ENCODE data around the gene MPEG1. TPM values are rescaled to one million over a fixed set of nuclear protein-coding genes. Genes with fewer than 3 reads are reported as not detected.

Gene MPEG1, protein sequence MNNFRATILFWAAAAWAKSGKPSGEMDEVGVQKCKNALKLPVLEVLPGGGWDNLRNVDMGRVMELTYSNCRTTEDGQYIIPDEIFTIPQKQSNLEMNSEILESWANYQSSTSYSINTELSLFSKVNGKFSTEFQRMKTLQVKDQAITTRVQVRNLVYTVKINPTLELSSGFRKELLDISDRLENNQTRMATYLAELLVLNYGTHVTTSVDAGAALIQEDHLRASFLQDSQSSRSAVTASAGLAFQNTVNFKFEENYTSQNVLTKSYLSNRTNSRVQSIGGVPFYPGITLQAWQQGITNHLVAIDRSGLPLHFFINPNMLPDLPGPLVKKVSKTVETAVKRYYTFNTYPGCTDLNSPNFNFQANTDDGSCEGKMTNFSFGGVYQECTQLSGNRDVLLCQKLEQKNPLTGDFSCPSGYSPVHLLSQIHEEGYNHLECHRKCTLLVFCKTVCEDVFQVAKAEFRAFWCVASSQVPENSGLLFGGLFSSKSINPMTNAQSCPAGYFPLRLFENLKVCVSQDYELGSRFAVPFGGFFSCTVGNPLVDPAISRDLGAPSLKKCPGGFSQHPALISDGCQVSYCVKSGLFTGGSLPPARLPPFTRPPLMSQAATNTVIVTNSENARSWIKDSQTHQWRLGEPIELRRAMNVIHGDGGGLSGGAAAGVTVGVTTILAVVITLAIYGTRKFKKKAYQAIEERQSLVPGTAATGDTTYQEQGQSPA
- total RNA-seq (2014; rRNA removed; shearing (Covaris generic)), result not detected in 2 replicates

DNA sequence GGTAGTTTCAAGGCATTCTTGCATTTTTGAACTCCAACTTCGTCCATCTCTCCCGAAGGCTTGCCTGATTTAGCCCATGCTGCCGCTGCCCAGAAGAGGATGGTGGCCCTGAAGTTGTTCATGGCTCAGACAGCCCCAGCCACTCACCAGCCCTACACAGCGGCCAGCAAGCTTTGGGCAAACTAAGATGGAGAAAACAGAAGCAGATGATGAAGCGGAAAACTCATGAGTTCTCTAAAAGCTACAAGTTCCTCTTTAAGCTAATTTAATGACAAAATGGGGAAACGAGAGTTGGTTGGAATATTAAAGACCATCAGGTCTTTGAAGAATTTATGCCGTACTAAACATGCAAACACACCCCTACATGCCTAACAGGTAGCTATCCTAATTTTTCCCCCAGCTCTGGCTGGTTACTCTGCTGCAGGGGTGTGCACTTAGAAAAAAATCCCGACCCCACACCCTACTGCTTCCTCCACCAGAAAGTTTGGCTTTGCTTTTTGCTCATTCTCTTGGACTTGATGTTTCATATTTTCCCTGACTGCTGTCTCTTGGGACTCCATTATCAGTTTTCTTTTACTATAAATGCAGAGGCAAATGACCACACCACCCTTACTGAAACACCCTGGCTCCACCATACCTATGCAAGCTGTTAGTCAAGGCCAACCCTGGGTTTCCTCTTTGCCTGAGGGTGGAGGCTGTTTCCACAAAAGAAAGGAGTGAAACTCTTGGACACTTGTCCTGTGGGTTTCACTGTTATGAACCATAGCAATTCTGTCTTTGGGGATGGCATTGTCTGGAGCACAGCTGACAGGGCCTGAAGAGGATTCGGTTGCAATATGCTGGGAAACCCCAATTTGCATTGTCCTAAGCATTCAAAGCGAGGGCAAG lies at the start of gene MPEG1:
TSS of gene MPEG1 (minus strand) at position 184 of the 888 bp plus-strand sequence. CDS start at position 122, 62 bp downstream.
- in situ Hi-C loops (cut with HindIII; ENCODE audit: low sequenced_read_pairs), result no loop called here

DNA sequence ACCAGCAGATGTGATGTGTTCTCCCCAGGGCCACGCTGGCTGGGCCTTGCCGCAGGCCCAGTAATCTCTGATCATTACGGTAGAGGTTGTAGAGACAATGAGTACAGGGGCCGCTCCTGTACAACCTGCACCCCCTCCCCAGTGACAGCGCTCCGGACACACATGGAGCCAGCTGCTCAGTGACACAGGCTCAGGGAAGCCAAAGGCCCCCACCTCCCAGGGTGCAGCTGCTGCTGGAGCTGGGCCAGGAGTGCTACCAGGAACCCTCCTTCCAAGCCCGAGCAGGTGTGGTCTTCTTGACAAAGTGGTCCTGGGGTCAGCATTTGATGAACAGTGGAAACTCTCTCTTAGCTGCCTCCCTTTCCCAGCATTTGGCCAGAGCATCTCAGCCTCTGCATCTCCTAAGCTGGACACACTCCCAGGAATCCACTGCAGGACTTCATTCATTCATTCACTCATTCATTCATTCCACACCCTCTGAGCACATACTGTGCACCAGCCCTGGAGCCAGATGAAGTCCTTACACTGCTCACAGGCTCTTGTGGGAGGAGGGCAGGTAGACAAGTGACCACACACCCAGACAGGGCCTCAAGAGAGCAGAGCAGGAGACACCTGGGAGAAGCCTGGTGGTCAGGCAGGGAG lies 49.6 kb upstream of the MPEG1 start:
- DNase-seq (ENCODE audit: low spot score), result no peak
- in situ Hi-C loops (cut with HindIII; ENCODE audit: low sequenced_read_pairs), result no loop called here

More for the DNA sequence above, at the start of gene MPEG1:
- no peak for DNase-seq (ENCODE audit: low spot score)

DNA sequence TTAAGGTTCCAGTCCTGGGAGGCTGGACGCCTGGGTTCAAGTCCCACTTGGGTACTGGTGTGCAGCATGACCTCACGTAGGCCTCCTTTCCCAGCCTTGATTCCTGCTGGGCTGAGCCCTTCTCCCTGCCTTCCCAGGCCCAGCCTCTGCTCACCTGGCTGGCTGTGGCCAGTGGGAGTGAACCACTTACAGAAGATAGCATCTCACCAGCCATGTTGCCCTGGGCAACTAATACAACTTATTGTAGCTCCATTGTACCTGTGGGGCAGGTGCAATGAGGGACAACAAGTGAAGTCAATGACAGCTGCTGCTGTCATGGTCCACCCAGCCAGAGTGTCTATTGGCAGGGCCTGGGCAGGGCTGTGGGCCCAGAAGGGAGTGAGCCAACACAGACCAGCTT lies 48.4 kb upstream of the MPEG1 start:
- DNase-seq (ENCODE audit: low spot score), result no peak
- in situ Hi-C loops (cut with HindIII; ENCODE audit: low sequenced_read_pairs), result no loop called here

DNA sequence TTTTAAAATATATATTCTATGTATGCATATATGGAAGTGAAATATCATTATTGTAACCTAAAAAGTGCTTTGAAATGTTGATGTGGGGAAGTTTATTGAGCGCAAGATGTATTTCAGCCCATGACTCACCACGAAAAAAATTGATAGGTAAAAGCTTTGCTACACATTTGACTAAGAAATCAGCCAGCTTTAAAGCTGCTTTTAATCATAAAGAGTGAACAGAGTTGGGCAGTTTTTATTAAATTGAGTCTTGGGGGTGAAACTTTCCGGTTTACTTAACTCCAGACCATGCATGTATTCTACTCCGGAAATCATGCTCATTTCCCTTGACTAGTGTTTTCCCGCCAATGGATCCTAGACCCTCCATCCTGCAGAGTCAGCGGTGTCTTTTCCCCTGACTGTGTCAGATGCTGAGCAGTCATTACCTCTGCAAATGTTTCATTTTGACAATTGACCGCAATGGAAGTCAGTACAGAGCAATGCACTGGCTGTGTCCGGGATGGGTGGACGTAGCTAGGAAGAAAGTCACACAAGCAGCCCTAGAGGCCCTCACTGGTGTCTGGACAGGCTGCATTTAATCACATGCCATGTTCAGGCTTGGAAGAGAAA lies 47.2 kb upstream of the MPEG1 start:
- DNase-seq (ENCODE audit: low spot score), result no peak
- in situ Hi-C loops (cut with HindIII; ENCODE audit: low sequenced_read_pairs), result no loop called here

DNA sequence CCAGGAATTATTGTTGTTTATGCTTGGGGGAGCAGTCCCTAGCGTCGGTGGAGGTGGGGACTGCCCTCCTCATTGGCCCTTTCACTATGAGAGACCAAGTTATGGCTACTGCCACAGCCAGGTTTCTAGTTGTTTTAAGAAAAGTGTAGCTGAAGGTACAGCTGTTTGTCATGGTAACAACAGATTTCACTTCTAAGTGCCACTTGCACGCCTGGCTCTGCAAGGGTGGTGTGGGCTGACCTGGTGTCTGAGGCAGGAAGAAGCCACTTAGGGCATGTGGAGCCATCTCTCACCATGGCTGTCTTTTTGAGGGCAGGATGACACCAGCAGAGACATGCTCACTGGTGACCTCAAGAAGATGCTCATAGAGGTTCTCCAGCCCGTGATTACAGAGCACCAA lies 46.3 kb upstream of the MPEG1 start:
- in situ Hi-C loops (cut with HindIII; ENCODE audit: low sequenced_read_pairs), result no loop called here
- DNase-seq (ENCODE audit: low spot score), result no peak

DNA sequence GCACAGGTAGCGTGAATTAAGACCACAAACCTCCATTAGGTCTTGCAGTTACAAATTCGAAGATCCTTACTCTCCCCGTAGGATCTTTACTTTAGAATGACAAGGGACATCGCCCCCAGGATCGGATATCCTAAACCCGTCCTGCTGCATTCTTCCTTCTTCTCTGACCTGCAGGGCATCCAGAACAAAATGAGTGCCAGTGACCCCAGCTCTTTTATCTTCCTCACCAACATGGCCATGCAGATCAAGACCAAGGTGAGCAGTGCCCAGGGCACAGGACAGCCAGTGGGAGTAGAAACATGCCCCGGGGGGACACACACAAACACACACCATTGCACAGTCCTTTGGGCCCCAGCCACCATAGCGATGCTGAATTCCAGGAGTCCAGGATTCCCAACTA lies 42.6 kb upstream of the MPEG1 start:
- in situ Hi-C loops (cut with HindIII; ENCODE audit: low sequenced_read_pairs), result no loop called here
- DNase-seq (ENCODE audit: low spot score), result no peak

DNA sequence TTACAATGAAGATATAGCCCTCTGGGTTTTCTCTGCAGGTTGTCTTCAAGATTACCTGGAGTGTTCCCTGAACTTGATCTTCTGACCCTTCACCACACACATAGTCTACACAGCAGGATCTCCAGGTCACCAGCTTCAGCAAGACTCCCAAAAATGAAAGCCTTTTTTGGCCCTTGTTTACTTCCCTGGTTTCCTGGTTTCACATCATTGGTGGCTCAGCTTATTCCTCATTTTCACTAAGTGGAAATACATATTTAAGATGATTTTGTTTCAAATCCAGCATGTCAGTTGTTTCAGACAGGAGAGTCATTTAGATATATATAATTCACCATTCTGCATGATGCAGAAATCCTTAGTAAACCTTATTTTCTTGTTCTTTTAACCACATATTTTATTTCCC lies 41.6 kb upstream of the MPEG1 start:
- DNase-seq (ENCODE audit: low spot score), result no peak
- in situ Hi-C loops (cut with HindIII; ENCODE audit: low sequenced_read_pairs), result no loop called here

DNA sequence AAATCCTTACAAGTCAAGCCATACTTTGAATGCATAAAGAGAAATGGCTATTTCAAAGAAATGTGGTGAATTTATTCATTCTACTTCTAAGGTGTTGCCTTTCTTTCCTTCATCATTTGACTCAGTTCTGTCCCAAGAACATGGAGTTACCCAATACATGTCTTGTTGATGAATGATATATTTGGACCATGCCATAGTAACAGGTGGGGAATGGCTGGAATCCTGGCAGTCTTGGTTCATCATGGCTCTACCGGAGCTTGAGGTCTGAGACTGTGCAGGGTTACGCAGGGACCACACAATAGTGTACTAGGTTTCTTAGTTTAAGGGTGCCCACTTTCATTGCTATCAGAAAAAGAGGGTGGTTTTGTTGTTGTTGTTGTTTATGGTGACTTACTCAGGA lies 40.3 kb upstream of the MPEG1 start:
- in situ Hi-C loops (cut with HindIII; ENCODE audit: low sequenced_read_pairs), result no loop called here

DNA sequence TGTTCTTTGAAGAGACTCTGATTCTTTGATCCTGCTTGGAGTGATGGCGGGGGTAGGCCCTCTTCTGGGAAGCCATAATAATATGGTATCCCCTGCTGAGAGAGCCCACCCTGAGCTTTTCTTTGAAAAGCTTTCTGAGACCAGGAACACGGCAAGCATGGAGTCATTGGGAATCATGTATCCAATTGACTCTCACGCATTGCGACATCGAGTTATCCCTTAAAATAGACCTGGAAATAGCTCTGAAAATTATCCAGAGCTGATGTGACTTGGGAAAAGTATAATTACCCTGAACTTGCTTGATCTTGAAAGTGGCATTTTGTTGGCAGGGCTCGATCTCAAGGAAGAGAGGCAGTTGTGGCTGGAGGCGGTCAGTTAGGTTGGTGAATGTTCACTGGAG lies 36.8 kb upstream of the MPEG1 start:
- DNase-seq (ENCODE audit: low spot score), result no peak
- in situ Hi-C loops (cut with HindIII; ENCODE audit: low sequenced_read_pairs), result no loop called here

More for the DNA sequence above, 40.3 kb upstream of the MPEG1 start:
- DNase-seq (ENCODE audit: low spot score), result no peak

DNA sequence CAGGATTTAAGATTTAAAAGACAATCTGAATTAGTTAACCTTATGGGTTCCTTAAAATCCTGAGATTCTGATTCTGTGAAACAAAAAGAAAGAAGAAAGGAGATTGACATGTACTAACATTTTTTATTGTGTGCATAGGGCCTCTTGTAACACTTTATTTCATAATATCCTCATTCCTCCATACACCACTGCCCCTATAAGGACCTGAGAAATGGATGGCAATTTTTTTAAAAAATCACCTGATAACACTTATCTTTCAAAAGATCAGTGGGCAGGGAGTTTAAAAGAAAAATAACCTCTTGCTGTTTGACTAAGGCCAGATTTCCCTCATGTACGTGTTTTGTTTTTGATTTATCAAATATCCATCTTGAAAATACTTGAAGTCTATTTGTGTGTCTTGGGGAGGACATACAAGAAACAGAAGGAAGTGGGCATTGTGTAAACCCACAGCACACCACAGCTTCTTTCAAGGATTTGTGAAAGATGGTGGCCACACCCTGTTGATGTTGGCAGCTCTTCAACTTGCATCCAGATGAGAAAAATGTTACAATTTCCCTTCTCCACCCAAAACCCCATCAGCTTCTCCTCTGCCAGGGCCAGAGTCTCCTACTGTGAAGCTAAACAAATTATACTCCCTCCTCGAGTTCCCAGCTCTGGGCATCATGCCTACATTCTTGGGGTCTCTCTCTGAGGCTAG lies 35.0 kb upstream of the MPEG1 start:
- in situ Hi-C loops (cut with HindIII; ENCODE audit: low sequenced_read_pairs), result no loop called here
- DNase-seq (ENCODE audit: low spot score), result no peak

DNA sequence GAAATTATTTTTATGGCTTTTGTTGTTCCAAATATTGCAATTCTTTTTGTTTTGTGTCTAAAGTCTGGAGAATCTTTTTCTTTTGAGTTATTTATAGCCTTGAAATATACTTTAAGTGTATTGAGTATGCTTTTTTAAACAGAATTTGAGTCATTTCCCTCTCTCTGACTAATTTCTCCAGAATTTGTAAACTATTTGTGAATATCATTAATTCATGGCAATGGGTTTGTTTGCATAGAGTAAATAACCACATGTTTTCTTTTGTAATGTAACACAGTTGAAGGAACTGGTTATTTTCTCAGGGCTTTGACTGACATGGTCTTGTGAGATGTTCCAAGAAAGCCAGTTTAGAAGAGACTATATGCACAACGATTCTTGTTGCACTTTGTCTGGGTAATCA lies 30.9 kb upstream of the MPEG1 start:
- in situ Hi-C loops (cut with HindIII; ENCODE audit: low sequenced_read_pairs), result no loop called here

DNA sequence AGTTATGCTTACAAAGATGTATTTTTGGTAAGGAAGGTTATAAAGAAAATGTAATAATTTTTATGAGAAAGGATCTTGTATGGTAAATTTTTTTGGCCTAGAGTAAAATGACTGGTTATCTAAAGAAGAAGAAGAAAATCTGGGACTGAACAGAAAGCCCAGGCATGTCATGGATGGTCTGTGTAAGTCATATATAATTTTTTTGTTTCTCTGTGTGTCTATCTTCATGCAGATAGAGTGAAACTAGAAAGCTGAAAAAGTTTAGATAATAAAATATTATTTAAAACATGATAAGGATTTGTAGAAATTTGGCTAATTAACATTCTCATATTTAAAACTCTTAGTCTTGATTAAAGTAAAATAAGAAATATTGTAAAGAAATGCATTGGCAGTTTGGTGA lies 27.6 kb upstream of the MPEG1 start:
- no peak for DNase-seq (ENCODE audit: low spot score)

More for the DNA sequence above, 30.9 kb upstream of the MPEG1 start:
- no peak for DNase-seq (ENCODE audit: low spot score)

DNA sequence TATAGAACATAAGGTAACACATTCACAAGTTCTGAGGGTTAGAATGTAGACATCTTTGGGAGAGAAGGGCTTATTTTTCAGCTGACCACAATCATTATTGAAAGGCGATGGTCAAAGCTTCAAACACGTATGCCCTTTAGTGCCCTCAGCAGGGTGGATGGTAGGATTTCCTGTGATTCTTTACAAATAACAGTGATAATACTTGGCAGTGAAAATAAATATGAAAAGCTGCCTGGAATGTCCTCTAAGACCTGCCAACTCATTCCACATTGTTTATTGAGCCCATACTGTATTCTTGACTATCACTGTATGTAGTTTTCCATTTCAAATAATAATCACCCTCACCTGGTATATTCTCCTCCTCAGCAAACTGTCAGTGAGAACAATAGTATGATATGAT lies 13.7 kb upstream of the MPEG1 start:
- in situ Hi-C loops (cut with HindIII; ENCODE audit: low sequenced_read_pairs), result no loop called here

More for the DNA sequence above, 27.6 kb upstream of the MPEG1 start:
- in situ Hi-C loops (cut with HindIII; ENCODE audit: low sequenced_read_pairs), result no loop called here

DNA sequence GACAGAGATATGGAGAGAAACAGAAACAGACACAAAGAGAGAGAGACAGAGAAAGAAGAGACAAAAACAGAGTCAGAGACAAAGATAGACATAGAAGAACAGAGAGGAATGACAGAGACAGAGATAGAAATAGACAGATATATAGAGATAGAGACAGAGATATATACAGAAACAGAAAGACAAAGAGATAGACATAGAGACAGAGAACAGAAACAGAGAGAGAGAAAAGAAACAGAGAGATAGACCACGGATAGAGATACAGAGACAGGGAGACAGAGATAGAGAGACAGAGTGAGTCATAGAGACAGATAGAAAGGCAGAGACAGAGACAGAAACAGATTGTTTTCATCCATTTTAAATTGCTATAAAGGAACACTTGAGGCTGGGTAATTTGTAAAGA lies 12.3 kb upstream of the MPEG1 start:
- no peak for DNase-seq (ENCODE audit: low spot score)
- in situ Hi-C loops (cut with HindIII; ENCODE audit: low sequenced_read_pairs), result no loop called here

More for the DNA sequence above, 13.7 kb upstream of the MPEG1 start:
- no peak for DNase-seq (ENCODE audit: low spot score)

DNA sequence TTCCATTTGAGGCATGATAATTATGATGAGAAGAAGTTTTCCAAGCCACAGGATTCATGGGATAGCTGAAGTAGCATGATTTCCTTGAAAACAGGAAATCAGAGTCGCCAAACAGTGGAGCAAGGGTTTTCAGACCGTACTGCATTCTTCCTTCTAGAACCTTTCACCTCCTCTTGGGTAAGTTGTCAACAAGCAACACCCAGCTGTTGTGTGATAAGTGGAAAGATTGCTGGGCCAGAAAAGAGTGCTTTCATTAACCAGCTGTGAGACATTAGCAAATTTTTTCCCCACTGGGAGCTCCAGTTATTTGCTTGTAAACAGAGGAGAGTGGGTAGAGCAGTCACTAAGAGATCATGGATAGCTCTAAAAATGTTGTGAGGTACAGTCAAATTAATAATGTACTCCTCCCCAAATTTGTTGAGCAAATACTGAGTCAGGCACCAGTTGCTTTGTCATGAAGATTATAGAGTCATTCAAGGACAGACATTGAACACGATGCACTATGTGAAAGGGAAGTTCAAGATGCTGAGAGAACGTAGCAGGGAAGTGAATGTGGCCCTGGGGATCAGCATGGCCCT lies 11.7 kb upstream of the MPEG1 start:
- DNase-seq (ENCODE audit: low spot score), result no peak
- in situ Hi-C loops (cut with HindIII; ENCODE audit: low sequenced_read_pairs), result no loop called here

DNA sequence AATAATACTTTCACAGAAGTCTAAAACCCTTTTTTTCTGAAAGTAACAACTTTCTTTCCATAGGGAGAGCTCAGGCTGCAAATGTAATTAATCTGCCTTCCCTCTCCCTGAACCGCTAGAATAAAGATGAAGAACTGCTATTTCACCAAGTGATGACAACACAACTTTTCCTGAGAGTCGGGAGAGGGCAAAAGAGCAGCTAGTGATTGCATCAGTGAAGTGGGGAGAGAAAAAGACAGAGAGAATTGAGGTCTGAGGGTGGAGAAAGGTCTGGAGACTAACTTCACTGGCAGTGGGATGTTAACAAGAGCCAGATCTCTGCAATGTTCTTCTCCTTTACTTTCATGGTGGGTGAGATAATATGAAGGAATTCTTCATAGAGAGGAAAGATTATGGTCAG lies 10.9 kb upstream of the MPEG1 start:
- no peak for DNase-seq (ENCODE audit: low spot score)
- in situ Hi-C loops (cut with HindIII; ENCODE audit: low sequenced_read_pairs), result no loop called here

DNA sequence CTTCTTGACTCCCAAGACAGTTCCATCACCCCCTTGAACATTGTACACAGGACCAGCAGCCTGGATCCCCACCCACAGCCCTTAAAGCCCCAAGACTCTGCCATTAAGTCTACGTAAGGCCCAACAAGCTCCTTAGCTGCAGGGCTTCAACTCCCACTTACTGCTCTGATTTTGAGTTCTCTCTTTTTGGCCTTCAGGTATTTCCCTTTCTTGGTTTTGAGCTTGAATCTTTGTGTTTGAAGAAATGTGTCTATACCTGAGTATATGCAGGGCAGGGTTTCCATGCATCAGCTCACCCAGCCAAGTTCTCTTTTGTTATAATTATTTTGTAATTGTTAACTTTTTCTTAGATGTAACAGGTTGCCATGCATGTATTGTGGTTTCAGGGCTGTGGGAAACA lies 10.4 kb upstream of the MPEG1 start:
- DNase-seq (ENCODE audit: low spot score), result no peak

More for the DNA sequence above, 10.4 kb upstream of the MPEG1 start:
- in situ Hi-C loops (cut with HindIII; ENCODE audit: low sequenced_read_pairs), result no loop called here
